Activated CD8-positive, alpha-beta memory T cell treated with anti-CD3 and anti-CD28 coated beads, Interleukin-2, amount 50 U/mL, for 24 hours (primary cell): ENCODE measurements around the gene TNFRSF8.
A peak's percentile ranks its signal among the peaks of the same experiment; 100 is the strongest.

Source experiments
- DNase-seq: peaks from one replicate; pipeline ENCODE4 v3.0.0-alpha.2; 2020; ENCODE audit errors: extremely low read depth

TNFRSF8 gene

GRCh38 chr1:12173631-12174121, 110.6 kb downstream of the TNFRSF8 start:
- peak; percentile 84 for DNase-seq

GRCh38 chr1:12174924-12175810, 112.1 kb downstream of the TNFRSF8 start:
- DNase-seq, result no peak

GRCh38 chr1:12176298-12177118, 113.4 kb downstream of the TNFRSF8 start:
- DNase-seq, result no peak

- DNase-seq, result no peak
Observed at GRCh38 chr1:12177156-12177998, 114.3 kb downstream of the TNFRSF8 start.

GRCh38 chr1:12177999-12178441, 114.9 kb downstream of the TNFRSF8 start:
- DNase-seq, result peak; percentile 91

- DNase-seq, result no peak
Observed at GRCh38 chr1:12178511-12178910, 115.4 kb downstream of the TNFRSF8 start.

GRCh38 chr1:12179111-12179519, 116.0 kb downstream of the TNFRSF8 start:
- DNase-seq, result peak; percentile 65

- no peak for DNase-seq
Observed at GRCh38 chr1:12179676-12180075, 116.6 kb downstream of the TNFRSF8 start.

- DNase-seq, result no peak
Observed at GRCh38 chr1:12180315-12180714, 117.2 kb downstream of the TNFRSF8 start.

- DNase-seq, result no peak
Observed at GRCh38 chr1:12180903-12181302, 117.8 kb downstream of the TNFRSF8 start.

- no peak for DNase-seq
Observed at GRCh38 chr1:12181568-12181967, 118.5 kb downstream of the TNFRSF8 start.

GRCh38 chr1:12182410-12182984, 119.4 kb downstream of the TNFRSF8 start:
- no peak for DNase-seq

GRCh38 chr1:12183095-12183794, 120.1 kb downstream of the TNFRSF8 start:
- DNase-seq, result no peak

- no peak for DNase-seq
Observed at GRCh38 chr1:12184008-12184681, 121.0 kb downstream of the TNFRSF8 start.

- DNase-seq, result no peak
Observed at GRCh38 chr1:12185036-12185917, 122.2 kb downstream of the TNFRSF8 start.

- no peak for DNase-seq
Observed at GRCh38 chr1:12185918-12186678, 123.0 kb downstream of the TNFRSF8 start.

GRCh38 chr1:12186679-12186985, 123.5 kb downstream of the TNFRSF8 start:
- DNase-seq, result no peak

GRCh38 chr1:12188115-12188514, 125.0 kb downstream of the TNFRSF8 start:
- DNase-seq, result no peak
